GM21576 (cell line): Measurements from ENCODE around the gene KANSL3.
"Not testable (repeated sequence)": the region's sequence is repeated elsewhere in the genome, so short reads cannot be mapped to it uniquely, and the experiment has no call there.

Source experiments
- ATAC-seq: cut with Tn5 transposase; IDR thresholded peaks from one replicate; pipeline ENCODE4 v1.9.1; 2021; ENCODE audit warnings: mild to moderate bottlenecking, moderate library complexity; ENCODE audit not compliant: unreplicated experiment

The KANSL3 gene

GRCh38 chr2:96564026-96564425, 74.1 kb downstream of the KANSL3 start:
- no peak for ATAC-seq

GRCh38 chr2:96558485-96558884, 79.6 kb downstream of the KANSL3 start:
- no peak for ATAC-seq

GRCh38 chr2:96558061-96558460, 80.1 kb downstream of the KANSL3 start:
- no peak for ATAC-seq

- ATAC-seq = not testable (repeated sequence)
Measured at GRCh38 chr2:96557421-96557820, 80.7 kb downstream of the KANSL3 start.

GRCh38 chr2:96556441-96557330, 81.4 kb downstream of the KANSL3 start:
- no peak for ATAC-seq

- no peak for ATAC-seq
Measured at GRCh38 chr2:96555146-96555610, 82.9 kb downstream of the KANSL3 start.

- ATAC-seq = no peak
Measured at GRCh38 chr2:96554293-96555145, 83.6 kb downstream of the KANSL3 start.

GRCh38 chr2:96553957-96554292, 84.2 kb downstream of the KANSL3 start:
- not testable (repeated sequence) for ATAC-seq

- ATAC-seq = no peak
Measured at GRCh38 chr2:96553176-96553956, 84.7 kb downstream of the KANSL3 start.

GRCh38 chr2:96552315-96553175, 85.6 kb downstream of the KANSL3 start:
- ATAC-seq = no peak

GRCh38 chr2:96551605-96552314, 86.4 kb downstream of the KANSL3 start:
- ATAC-seq = no peak

- ATAC-seq = no peak
Measured at GRCh38 chr2:96550787-96551604, 87.1 kb downstream of the KANSL3 start.

GRCh38 chr2:96549967-96550786, 87.9 kb downstream of the KANSL3 start:
- no peak for ATAC-seq

GRCh38 chr2:96549466-96549785, 88.7 kb downstream of the KANSL3 start:
- ATAC-seq = no peak

- no peak for ATAC-seq
Measured at GRCh38 chr2:96548558-96549465, 89.3 kb downstream of the KANSL3 start.

GRCh38 chr2:96547731-96548171, 90.4 kb downstream of the KANSL3 start:
- no peak for ATAC-seq

GRCh38 chr2:96547203-96547641, 90.9 kb downstream of the KANSL3 start:
- no peak for ATAC-seq
